Esophagus (tissue), 2 donors: ENCODE measurements around the gene DLK1. TPM values are rescaled to one million over a fixed set of nuclear protein-coding genes. Genes with fewer than 3 reads are reported as not detected.

Experiments
- H3K27ac ChIP-seq, 2 donors: one replicate each; pipeline ENCODE4 v1.5.1; 2013; ENCODE audit warnings: low read depth in 2 of 2, mild to moderate bottlenecking in 2 of 2, inconsistent platforms in 1 of 2, low read length in 1 of 2, moderate library complexity in 1 of 2
- H3K27me3 ChIP-seq, 2 donors: one replicate each; pipeline ENCODE4 v1.6.1; 2013; ENCODE audit warnings: low read length in 2 of 2, control low read depth in 1 of 2, mild to moderate bottlenecking in 1 of 2; ENCODE audit not compliant: insufficient read depth in 2 of 2, control insufficient read depth in 1 of 2
- H3K36me3 ChIP-seq, 2 donors: one replicate each; pipeline ENCODE4 v1.6.1; 2013; ENCODE audit warnings: low read length in 1 of 2; ENCODE audit not compliant: control insufficient read depth in 2 of 2, insufficient read depth in 2 of 2
- H3K4me1 ChIP-seq, 2 donors: one replicate each; pipeline ENCODE4 v1.6.1; 2013; ENCODE audit warnings: low read length in 1 of 2; ENCODE audit not compliant: control insufficient read depth in 2 of 2, insufficient read depth in 2 of 2
- H3K4me3 ChIP-seq, 2 donors: one replicate each; pipeline ENCODE4 v1.5.1; 2013; ENCODE audit warnings: low read length in 2 of 2, mild to moderate bottlenecking in 2 of 2, low read depth in 1 of 2, moderate library complexity in 1 of 2
- H3K9me3 ChIP-seq, 2 donors: one replicate each; pipeline ENCODE4 v1.6.1; 2013; ENCODE audit warnings: mild to moderate bottlenecking in 2 of 2, low read depth in 1 of 2, low read length in 1 of 2, moderate library complexity in 1 of 2; ENCODE audit not compliant: control insufficient read depth in 2 of 2, insufficient read depth in 1 of 2
- WGBS, 2 donors: extraction: QIAGEN DNeasy Blood & Tissue Kit; methylation state at CpG; one replicate each; pipeline ENCODE4 v1.1.7; 2013; 5-methylcytosine and 5-hydroxymethylcytosine counted together
- polyA plus RNA-seq, 2 donors: library from polyadenylated mRNA; stranded (reverse); fragments of 200-250 nt; gene quantifications; one replicate each; pipeline ENCODE4 v1.2.3, GENCODE V29; 2013
- donor health status: healthy with polysubstance abuse.
- donor health status: Bipolar disorder and iron deficiency.

Gene DLK1
- polyA plus RNA-seq, 2 donors, result 0.16 TPM; not detected in 1

DNA sequence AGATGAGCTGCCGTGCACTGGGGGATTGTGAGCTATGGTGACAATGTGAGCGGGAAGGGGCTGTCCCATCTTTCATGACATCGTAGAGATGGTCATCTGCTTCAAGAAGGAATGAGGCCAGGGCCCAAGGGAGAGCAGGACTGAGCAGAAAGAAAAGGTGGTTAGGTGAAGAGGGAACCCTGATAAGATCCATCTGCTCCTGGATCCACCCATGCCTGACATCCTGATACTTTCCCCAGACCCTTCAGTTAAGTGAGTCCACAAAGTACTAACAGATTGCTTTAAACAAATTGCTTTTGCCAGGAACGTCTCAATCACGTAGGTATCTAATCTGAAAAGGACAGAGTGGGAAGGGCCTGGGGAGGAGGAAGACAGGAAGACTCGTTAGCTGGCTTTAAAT lies 25.4 kb upstream of the DLK1 start:
- 70 to 85% methylated on average over 6 of the region's 6 CpGs for WGBS, 2 donors
- Histone ChIP-seq H3K9me3 (no peaks in the 10 kb centered on the region), H3K4me1 (peaks cover 0 to 4% of the 10 kb centered on the region in 2 donors), H3K4me3 (no peak overlapping the region), H3K36me3 (no peaks in the 10 kb centered on the region), H3K27ac (no peak overlapping the region), H3K27me3 (no peaks in the 10 kb centered on the region)

DNA sequence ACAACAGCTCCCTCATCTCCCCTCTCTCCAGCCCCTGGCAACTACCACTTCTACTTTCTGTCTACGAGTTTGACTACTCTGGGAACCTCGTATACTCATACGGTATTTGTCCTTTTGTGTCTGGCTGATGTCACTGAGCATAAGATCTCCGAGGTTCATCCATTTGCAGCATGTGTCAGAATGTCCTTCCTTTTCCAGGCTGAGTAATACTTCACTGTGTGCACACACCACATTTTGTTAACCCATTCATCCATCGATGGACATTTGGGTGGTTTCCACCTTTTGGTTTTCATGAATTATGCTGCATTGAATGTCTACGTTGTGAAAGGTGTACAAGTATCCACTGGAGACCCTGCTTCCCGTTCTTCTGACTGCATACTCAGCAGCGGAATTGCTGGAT lies 24.1 kb upstream of the DLK1 start:
- peaks cover 0 to 4% of the 10 kb centered on the region in 2 donors for H3K4me1 ChIP-seq
- H3K27ac ChIP-seq, result no peak overlapping the region
- WGBS, 2 donors, result 82 to 84% methylated on average over 8 of the region's 8 CpGs
- no peaks in the 10 kb centered on the region for H3K36me3 ChIP-seq
- H3K27me3 ChIP-seq, result no peaks in the 10 kb centered on the region
- H3K4me3 ChIP-seq, result no peak overlapping the region
- H3K9me3 ChIP-seq, result peaks cover 0 to 3% of the 10 kb centered on the region in 2 donors

DNA sequence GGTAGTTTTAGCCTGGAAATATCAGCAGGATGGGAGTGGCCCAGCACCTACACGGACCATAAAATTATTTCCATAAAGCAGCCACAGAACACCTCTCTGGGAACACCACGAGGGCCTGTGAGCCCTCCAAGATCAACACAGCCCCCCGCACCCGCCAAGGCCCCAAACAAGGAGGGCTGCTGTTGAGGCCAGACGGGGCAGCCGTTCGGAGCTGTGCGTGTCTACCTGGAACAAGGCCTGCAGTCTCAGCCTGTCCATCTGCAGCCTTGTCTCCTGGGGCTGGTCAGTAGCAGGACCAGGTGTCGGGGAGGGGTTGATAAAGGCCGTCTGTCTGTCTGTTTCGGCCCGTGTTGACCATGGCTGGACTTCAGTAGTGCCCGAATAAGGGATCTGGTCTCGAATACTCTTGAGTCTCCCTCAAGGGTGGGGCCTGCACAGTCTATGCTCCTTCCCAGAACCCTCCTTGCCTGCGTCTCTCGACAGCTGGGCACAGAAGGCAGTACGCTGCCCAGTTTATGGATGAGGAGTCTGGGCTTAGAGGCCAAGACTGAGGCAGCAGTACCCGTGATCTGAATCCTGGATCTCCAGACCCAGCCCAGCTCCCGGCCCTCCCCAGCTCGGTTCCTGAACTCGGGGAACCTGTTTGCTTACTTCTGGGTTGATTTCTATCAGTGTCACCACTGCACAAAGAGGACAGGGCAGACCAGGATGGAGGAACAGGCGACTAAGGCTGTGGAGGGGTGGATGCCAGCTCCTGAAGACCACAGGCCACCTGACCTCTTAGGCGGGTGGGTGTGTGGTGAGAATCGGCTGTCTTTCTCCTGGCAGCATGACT lies 23.1 kb upstream of the DLK1 start:
- no peak overlapping the region for H3K4me3 ChIP-seq
- 79 to 81% methylated on average over 24 of the region's 24 CpGs for WGBS, 2 donors
- H3K27ac ChIP-seq, result no peak overlapping the region
- no peaks in the 10 kb centered on the region for H3K27me3 ChIP-seq
- peaks cover 0 to 3% of the 10 kb centered on the region in 2 donors for H3K9me3 ChIP-seq
- H3K4me1 ChIP-seq, result peaks cover 0 to 4% of the 10 kb centered on the region in 2 donors
- no peaks in the 10 kb centered on the region for H3K36me3 ChIP-seq

GRCh38 chr14:100706200-100706599 lies 20.5 kb upstream of the DLK1 start:
- no peak overlapping the region for H3K27ac ChIP-seq
- no peaks in the 10 kb centered on the region for H3K27me3 ChIP-seq
- WGBS, 2 donors, result 79 to 81% methylated on average over 11 to 13 of the region's 13 CpGs
- H3K9me3 ChIP-seq, result peaks cover 0 to 3% of the 10 kb centered on the region in 2 donors
- H3K36me3 ChIP-seq, result no peaks in the 10 kb centered on the region
- H3K4me1 ChIP-seq, result peaks cover 3 to 4% of the 10 kb centered on the region in 2 donors
- no peak overlapping the region for H3K4me3 ChIP-seq

GRCh38 chr14:100706860-100707259 lies 19.8 kb upstream of the DLK1 start:
- H3K4me1 ChIP-seq, result peaks cover 3 to 4% of the 10 kb centered on the region in 2 donors
- WGBS, 2 donors, result 80 to 90% methylated on average over 4 to 5 of the region's 5 CpGs
- H3K27ac ChIP-seq, result no peak overlapping the region
- no peaks in the 10 kb centered on the region for H3K27me3 ChIP-seq
- no peak overlapping the region for H3K4me3 ChIP-seq
- no peaks in the 10 kb centered on the region for H3K36me3 ChIP-seq
- H3K9me3 ChIP-seq, result peaks cover 0 to 3% of the 10 kb centered on the region in 2 donors

- Histone ChIP-seq H3K27me3 (no peaks in the 10 kb centered on the region), H3K4me3 (no peak overlapping the region), H3K27ac (no peak overlapping the region), H3K9me3 (peaks cover 0 to 3% of the 10 kb centered on the region in 2 donors), H3K4me1 (peaks cover 5 to 7% of the 10 kb centered on the region in 2 donors), H3K36me3 (no peaks in the 10 kb centered on the region)
- WGBS, 2 donors, result 51 to 54% methylated on average over 35 to 40 of the region's 40 CpGs
Measured at GRCh38 chr14:100708425-100709288, 18.0 kb upstream of the DLK1 start.

- 19 to 27% methylated on average over 52 to 59 of the region's 59 CpGs for WGBS, 2 donors
- Histone ChIP-seq H3K4me3 (peak overlapping the region in 1 of 2 donors; percentile 21), H3K27ac (no peak overlapping the region), H3K36me3 (no peaks in the 10 kb centered on the region), H3K27me3 (no peaks in the 10 kb centered on the region), H3K4me1 (peaks cover 9 to 15% of the 10 kb centered on the region in 2 donors), H3K9me3 (peaks cover 0 to 3% of the 10 kb centered on the region in 2 donors)
Measured at GRCh38 chr14:100709289-100710284, 17.1 kb upstream of the DLK1 start.

DNA sequence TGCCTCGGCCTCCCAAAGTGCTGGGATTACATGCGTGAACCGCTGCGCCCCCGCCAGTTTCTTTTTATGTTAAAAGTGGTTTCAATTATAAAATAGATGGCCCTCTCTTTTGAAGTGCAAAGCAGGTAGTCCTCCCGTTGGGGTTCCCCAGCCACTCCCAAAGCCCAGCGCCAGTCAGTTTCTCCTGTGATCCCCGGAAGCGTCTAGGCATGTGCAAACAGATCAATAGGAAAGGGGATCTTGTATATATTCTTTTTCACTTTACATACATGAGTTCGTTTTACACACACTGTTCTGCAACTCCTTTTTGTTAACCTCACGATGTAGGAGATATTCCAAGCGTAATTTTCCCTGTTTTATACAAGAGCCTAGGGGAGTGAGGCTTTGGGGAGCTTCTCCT lies 16.3 kb upstream of the DLK1 start:
- H3K36me3 ChIP-seq, result no peaks in the 10 kb centered on the region
- H3K4me1 ChIP-seq, result peaks cover 9 to 17% of the 10 kb centered on the region in 2 donors
- no peak overlapping the region for H3K4me3 ChIP-seq
- WGBS, 2 donors, result 47 to 53% methylated on average over 12 of the region's 12 CpGs
- H3K27me3 ChIP-seq, result no peaks in the 10 kb centered on the region
- H3K9me3 ChIP-seq, result peaks cover 0 to 3% of the 10 kb centered on the region in 2 donors
- no peak overlapping the region for H3K27ac ChIP-seq
